ENCODE results near the gene CNTFR.

The CNTFR gene

DNA sequence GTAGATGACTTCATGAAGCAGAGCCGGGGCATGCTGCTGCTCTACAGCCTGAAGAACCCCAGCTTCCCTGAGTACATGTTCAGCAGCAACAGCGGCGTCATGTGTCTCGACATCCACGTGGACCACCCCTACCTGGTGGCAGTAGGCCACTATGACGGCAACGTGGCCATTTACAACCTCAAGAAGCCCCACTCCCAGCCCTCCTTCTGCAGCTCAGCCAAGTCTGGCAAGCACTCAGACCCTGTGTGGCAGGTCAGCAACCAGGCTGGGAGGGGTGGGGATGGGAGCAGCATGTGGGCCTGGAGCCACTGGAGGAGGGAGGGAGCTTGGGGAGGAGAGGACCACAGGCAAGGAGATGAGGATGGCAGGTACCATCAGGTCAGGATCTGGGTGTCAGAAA lies 82.9 kb downstream of the CNTFR start:
- CTCF ChIA-PET: no interaction called here
- POLR2A ChIA-PET: no interaction called here
- no peak for TF ChIP-seq FOXA1 (IDR thresholded peaks at IDR 0.05)
- no peak for TF ChIP-seq ELF4 (IDR thresholded peaks at IDR 0.05)
- no peak for TF ChIP-seq FOXK2 (IDR thresholded peaks at IDR 0.05)
- TF ChIP-seq BHLHE40 (IDR thresholded peaks at IDR 0.05; ENCODE audit: borderline replicate concordance): no peak
- TF ChIP-seq L3MBTL2 (conservative IDR thresholded peaks at IDR 0.05): no peak
- TF ChIP-seq NFRKB (IDR thresholded peaks at IDR 0.05): no peak
- TF ChIP-seq, protein P1, sequence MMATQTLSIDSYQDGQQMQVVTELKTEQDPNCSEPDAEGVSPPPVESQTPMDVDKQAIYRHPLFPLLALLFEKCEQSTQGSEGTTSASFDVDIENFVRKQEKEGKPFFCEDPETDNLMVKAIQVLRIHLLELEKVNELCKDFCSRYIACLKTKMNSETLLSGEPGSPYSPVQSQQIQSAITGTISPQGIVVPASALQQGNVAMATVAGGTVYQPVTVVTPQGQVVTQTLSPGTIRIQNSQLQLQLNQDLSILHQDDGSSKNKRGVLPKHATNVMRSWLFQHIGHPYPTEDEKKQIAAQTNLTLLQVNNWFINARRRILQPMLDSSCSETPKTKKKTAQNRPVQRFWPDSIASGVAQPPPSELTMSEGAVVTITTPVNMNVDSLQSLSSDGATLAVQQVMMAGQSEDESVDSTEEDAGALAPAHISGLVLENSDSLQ (IDR thresholded peaks at IDR 0.05): no peak
- TF ChIP-seq ARNT (IDR thresholded peaks at IDR 0.05): no peak
- no peak for TF ChIP-seq SP1 (IDR thresholded peaks at IDR 0.05)
- no peak for TF ChIP-seq ZNF384 (IDR thresholded peaks at IDR 0.05)
- TF ChIP-seq LEF1 (IDR thresholded peaks at IDR 0.05; ENCODE audit: borderline replicate concordance): no peak
- TF ChIP-seq HDGF (IDR thresholded peaks at IDR 0.05; ENCODE audit: borderline replicate concordance): no peak
- TF ChIP-seq FOXM1 (IDR thresholded peaks at IDR 0.05; ENCODE audit: borderline replicate concordance): no peak
- no peak for TF ChIP-seq CTBP1 (IDR thresholded peaks at IDR 0.05; ENCODE audit: borderline replicate concordance)
- no peak for TF ChIP-seq TARDBP (IDR thresholded peaks at IDR 0.05)
- TF ChIP-seq SUZ12 (IDR thresholded peaks at IDR 0.05): no peak
- DNase-seq (ENCODE audit: extremely low spot score): no peak

DNA sequence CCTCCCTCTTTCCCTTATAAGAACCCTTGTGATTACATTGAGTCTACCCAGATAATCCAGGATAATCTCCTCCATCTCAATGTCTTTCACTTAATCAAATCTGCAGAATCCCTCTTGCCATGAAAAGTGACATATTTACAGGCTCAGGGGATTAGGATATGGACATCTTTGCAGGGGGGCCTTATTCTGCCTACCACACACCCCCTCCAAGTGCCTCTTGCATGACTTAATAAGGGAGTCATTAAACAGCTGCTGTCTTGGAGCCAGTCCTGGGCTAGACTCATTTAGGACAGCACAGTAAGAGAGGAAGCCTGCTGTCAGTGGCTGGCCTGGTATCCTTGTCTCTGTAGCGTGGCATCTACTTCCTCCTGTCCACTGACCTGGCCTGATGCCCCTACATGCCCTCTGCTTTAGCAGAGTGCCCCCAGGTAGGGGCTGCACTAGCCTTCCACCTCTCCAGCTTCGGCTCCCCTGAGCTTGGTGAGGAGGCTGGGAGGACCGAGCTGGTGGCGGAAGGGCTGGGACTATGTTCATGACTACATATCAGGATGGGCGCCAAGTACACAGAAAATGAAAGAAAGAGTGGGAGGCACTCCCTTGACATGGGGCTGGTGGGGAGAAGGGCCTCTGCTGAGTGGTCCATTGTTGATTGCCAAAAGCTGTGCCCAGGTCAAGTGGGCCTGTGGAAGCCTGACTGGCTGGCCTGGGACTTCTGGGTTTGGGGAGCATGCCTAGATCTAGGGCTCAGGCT lies 84.0 kb downstream of the CNTFR start:
- DNase-seq (ENCODE audit: extremely low spot score): no peak
- TF ChIP-seq CTBP1 (IDR thresholded peaks at IDR 0.05; ENCODE audit: borderline replicate concordance): no peak
- no peak for TF ChIP-seq TARDBP (IDR thresholded peaks at IDR 0.05)
- TF ChIP-seq NFRKB (IDR thresholded peaks at IDR 0.05): no peak
- no peak for TF ChIP-seq FOXM1 (IDR thresholded peaks at IDR 0.05; ENCODE audit: borderline replicate concordance)
- TF ChIP-seq FOXK2 (IDR thresholded peaks at IDR 0.05): no peak
- TF ChIP-seq L3MBTL2 (conservative IDR thresholded peaks at IDR 0.05): no peak
- TF ChIP-seq ZNF384 (IDR thresholded peaks at IDR 0.05): no peak
- no peak for TF ChIP-seq SP1 (IDR thresholded peaks at IDR 0.05)
- TF ChIP-seq HDGF (IDR thresholded peaks at IDR 0.05; ENCODE audit: borderline replicate concordance): no peak
- TF ChIP-seq ELF4 (IDR thresholded peaks at IDR 0.05): no peak
- no peak for TF ChIP-seq SUZ12 (IDR thresholded peaks at IDR 0.05)
- TF ChIP-seq FOXA1 (IDR thresholded peaks at IDR 0.05): no peak
- no peak for TF ChIP-seq LEF1 (IDR thresholded peaks at IDR 0.05; ENCODE audit: borderline replicate concordance)
- TF ChIP-seq BHLHE40 (IDR thresholded peaks at IDR 0.05; ENCODE audit: borderline replicate concordance): no peak
- no peak for TF ChIP-seq ARNT (IDR thresholded peaks at IDR 0.05)
- TF ChIP-seq, protein P1 (IDR thresholded peaks at IDR 0.05): no peak
- POLR2A ChIA-PET: no interaction called here
- CTCF ChIA-PET: no interaction called here

DNA sequence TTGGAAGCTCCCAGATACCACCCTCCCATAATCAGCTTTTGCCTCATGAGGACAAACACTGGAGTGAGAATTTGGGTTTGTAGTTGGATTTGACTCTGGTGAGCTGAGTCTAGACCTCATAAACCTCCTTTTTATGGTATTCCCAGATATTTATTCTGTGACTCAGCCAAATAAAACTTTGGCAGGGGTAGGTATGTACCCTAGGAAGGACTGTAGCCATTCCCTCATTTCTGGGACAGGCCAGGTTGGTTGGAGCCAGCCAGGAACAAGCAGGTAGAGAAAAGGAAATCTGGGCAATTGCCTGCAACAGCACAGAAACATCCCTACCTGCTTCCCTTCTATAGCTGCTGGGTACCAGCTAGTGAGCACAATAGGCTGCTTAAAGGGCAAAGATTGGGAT lies 86.1 kb downstream of the CNTFR start:
- ChIA-PET CTCF (interaction anchor here (0.8 to 1.4 kb wide), 3 partner anchors 40 to 100 kb away, joined by 3 to 7 read pairs (median 4); no protein-coding TSS in a partner anchor), POLR2A (no interaction called here)
- TF ChIP-seq SUZ12 (IDR thresholded peaks at IDR 0.05) (no peak), LEF1 (IDR thresholded peaks at IDR 0.05; ENCODE audit: borderline replicate concordance) (no peak), BHLHE40 (IDR thresholded peaks at IDR 0.05; ENCODE audit: borderline replicate concordance) (no peak), ZNF384 (IDR thresholded peaks at IDR 0.05) (no peak), FOXM1 (IDR thresholded peaks at IDR 0.05; ENCODE audit: borderline replicate concordance) (no peak), TARDBP (IDR thresholded peaks at IDR 0.05) (no peak), FOXA1 (IDR thresholded peaks at IDR 0.05) (no peak)
- DNase-seq (ENCODE audit: extremely low spot score): no peak

DNA sequence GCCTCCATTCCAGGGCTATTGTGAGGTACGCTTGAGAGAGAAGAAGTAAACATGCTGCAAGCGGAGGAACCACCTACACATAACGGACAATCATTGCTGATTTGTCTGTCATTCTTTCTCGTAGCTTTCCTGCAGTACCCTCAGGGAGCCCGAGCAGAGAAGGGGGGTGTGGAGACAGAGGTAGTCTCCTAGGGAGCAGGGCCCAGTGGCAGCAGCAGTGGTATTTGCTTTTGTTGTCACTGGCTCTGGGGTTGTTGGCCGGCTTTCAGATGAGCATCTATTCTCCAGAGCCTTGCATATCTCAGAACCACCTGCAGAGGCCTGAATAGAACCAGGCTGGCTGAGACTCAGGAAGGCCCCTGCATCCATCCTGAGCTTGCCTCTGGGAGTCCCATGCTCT lies 86.6 kb downstream of the CNTFR start:
- TF ChIP-seq CTBP1 (IDR thresholded peaks at IDR 0.05; ENCODE audit: borderline replicate concordance) (no peak), FOXK2 (IDR thresholded peaks at IDR 0.05) (no peak), ARNT (IDR thresholded peaks at IDR 0.05) (no peak), BHLHE40 (IDR thresholded peaks at IDR 0.05; ENCODE audit: borderline replicate concordance) (no peak), SP1 (IDR thresholded peaks at IDR 0.05) (no peak), TARDBP (IDR thresholded peaks at IDR 0.05) (no peak), ZNF384 (IDR thresholded peaks at IDR 0.05) (no peak), L3MBTL2 (conservative IDR thresholded peaks at IDR 0.05) (no peak), FOXA1 (IDR thresholded peaks at IDR 0.05) (no peak), FOXM1 (IDR thresholded peaks at IDR 0.05; ENCODE audit: borderline replicate concordance) (no peak), ELF4 (IDR thresholded peaks at IDR 0.05) (no peak), LEF1 (IDR thresholded peaks at IDR 0.05; ENCODE audit: borderline replicate concordance) (no peak), HDGF (IDR thresholded peaks at IDR 0.05; ENCODE audit: borderline replicate concordance) (no peak), SUZ12 (IDR thresholded peaks at IDR 0.05) (no peak), NFRKB (IDR thresholded peaks at IDR 0.05) (no peak)
- TF ChIP-seq, protein P1 (IDR thresholded peaks at IDR 0.05): no peak
- ChIA-PET CTCF (interaction anchor here (0.6 to 1.4 kb wide), 3 partner anchors 75 to 101 kb away, joined by 3 to 7 read pairs (median 3); no protein-coding TSS in a partner anchor), POLR2A (no interaction called here)
- no peak for DNase-seq (ENCODE audit: extremely low spot score)

DNA sequence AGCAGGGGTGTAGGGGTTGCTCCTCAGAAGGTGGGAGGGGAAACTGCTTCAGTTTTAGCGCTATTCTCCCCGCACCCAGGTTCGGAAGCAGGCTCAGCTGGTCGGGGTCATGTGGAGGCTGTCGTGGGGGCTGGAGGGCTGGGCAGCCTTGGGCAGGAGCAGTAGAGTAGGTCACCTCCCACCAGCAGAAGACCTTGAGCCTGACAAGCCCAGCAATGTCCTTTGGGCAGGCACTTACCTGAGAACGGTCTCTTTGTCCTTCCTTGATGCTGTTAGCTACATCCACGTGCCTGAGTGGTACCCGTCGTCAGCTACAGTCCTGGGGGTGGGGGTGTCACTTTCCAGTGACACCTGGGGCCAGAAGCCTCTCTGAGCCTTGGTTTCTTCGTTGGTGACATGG lies 87.1 kb downstream of the CNTFR start:
- TF ChIP-seq FOXM1 (IDR thresholded peaks at IDR 0.05; ENCODE audit: borderline replicate concordance) (no peak), CTBP1 (IDR thresholded peaks at IDR 0.05; ENCODE audit: borderline replicate concordance) (no peak), FOXA1 (IDR thresholded peaks at IDR 0.05) (no peak), BHLHE40 (IDR thresholded peaks at IDR 0.05; ENCODE audit: borderline replicate concordance) (no peak)
- POLR2A ChIA-PET: interaction anchor here (1.0 kb wide), 1 partner anchor 8 kb away, joined by 4 read pairs; no protein-coding TSS in a partner anchor
- CTCF ChIA-PET: interaction anchor here (0.6 to 1.5 kb wide), 4 partner anchors 75 to 101 kb away, joined by 3 to 7 read pairs (median 4); no protein-coding TSS in a partner anchor
- no peak for DNase-seq (ENCODE audit: extremely low spot score)
